ENCODE measurements around the gene RPRD1B. TPM values are rescaled to one million over a fixed set of nuclear protein-coding genes. Genes with fewer than 3 reads are reported as not detected.

The RPRD1B gene
- total and polyA plus RNA-seq, 2 of the 4 experiments (the other 2 are of a cell fraction) = 8.4 to 9.9 TPM

- CTCF ChIA-PET = no interaction called here
- H2BK5ac ChIP-seq (ENCODE audit: low read depth, low read length, poor library complexity, severe bottlenecking) = no peak overlapping the region
- no peak overlapping the region for H3K4ac ChIP-seq (ENCODE audit: low read depth, low read length)
- peaks cover 8% of the 10 kb centered on the region for H3K9me1 ChIP-seq (ENCODE audit: insufficient read depth, low read length)
- intact Hi-C loops (cut with micrococcal nuclease) = no loop called here
- 0 out of 2 replicates have a peak overlapping the region, but pooled peaks have one; percentile 23 for H2BK120ac ChIP-seq (ENCODE audit: low read depth, low read length)
- dilution Hi-C loops (cut with HindIII; ENCODE audit: low sequenced_read_pairs, unreplicated experiment) = no loop called here
- peak overlapping the region; percentile 4; the same call in 1 of the 2 replicates for H2AK5ac ChIP-seq (ENCODE audit: low read depth, low read length)
- no peak for DNase-seq
- H2BK15ac ChIP-seq (ENCODE audit: low read depth, low read length) = no peak overlapping the region
- no TSS peak for BruUV-seq (replicated peaks)
- no peak overlapping the region for H2AK9ac ChIP-seq (replicated peaks; ENCODE audit: low read depth, low read length, poor library complexity)
- peaks cover 6% of the 10 kb centered on the region; the same call in 1 of the 2 replicates for H3K4me1 ChIP-seq (ENCODE audit: control insufficient read depth, insufficient read depth, low read length)
- no CpG with 5 or more reads among the region's 7 CpGs for WGBS, 2 experiments (ENCODE audit: extremely low coverage in 2 of 2, insufficient read length in 1 of 2)
- H2BK20ac ChIP-seq (ENCODE audit: low read depth, low read length) = no peak overlapping the region
- H4K8ac ChIP-seq (ENCODE audit: low read depth in 2 of 2, low read length in 2 of 2) = no peak overlapping the region
- H3K9ac ChIP-seq (ENCODE audit: low read depth, low read length) = no peak overlapping the region
- no peaks in the 10 kb centered on the region for H3K9me3 ChIP-seq (ENCODE audit: control insufficient read depth, insufficient read depth, low read length)
- no peak overlapping the region for H3K23ac ChIP-seq (ENCODE audit: low read depth, low read length)
- ATAC-seq (ENCODE audit: low read depth) = no peak
- TF ChIP-seq MAFK (IDR thresholded peaks at IDR 0.05; ENCODE audit: low read depth, low read length) (no peak), CEBPB (IDR thresholded peaks at IDR 0.05; ENCODE audit: low read depth, low read length) (no peak), CTCF (conservative IDR thresholded peaks at IDR 0.05; ENCODE audit: low read depth, low read length) (no peak), MAZ (IDR thresholded peaks at IDR 0.05; ENCODE audit: borderline replicate concordance, low read depth, low read length) (no peak), POLR2A (IDR thresholded peaks at IDR 0.05; ENCODE audit: low read depth, low read length) (no peak), RCOR1 (IDR thresholded peaks at IDR 0.05; ENCODE audit: insufficient replicate concordance, low read length) (no peak), SMC3 (IDR thresholded peaks at IDR 0.05; ENCODE audit: low read depth, low read length) (no peak), NFE2L2 (IDR thresholded peaks at IDR 0.05; ENCODE audit: low read depth, low read length) (no peak)
- H3K4me2 ChIP-seq (ENCODE audit: low read depth, low read length) = no peak overlapping the region
- peaks cover 24 to 46% of the 10 kb centered on the region in 2 experiments; a peak in 3 of 4 replicates for H3K79me1 ChIP-seq (ENCODE audit: low read depth in 1 of 2, low read length in 2 of 2)
- 0 out of 2 replicates have a peak overlapping the region, but pooled peaks have one; percentile 37 for H4K5ac ChIP-seq (ENCODE audit: low read depth, low read length)
- no peak overlapping the region for H2AFZ ChIP-seq (replicated peaks; ENCODE audit: low read length, poor library complexity)
- no peaks in the 10 kb centered on the region for H3K27me3 ChIP-seq (ENCODE audit: control insufficient read depth, insufficient read depth, low read length)
- POLR2A ChIA-PET (ENCODE audit: unreplicated experiment) = no interaction called here
- in situ Hi-C loops (cut with MboI; ENCODE audit: low sequenced_read_pairs) = loop anchor here (10.0 kb wide), 1 partner anchor 241 kb away; the partner anchor contains the start of gene BPI
- H4K91ac ChIP-seq (ENCODE audit: insufficient read depth, low read depth, low read length) = 0 out of 2 replicates have a peak overlapping the region, but pooled peaks have one; percentile 9
- H3K18ac ChIP-seq (ENCODE audit: low read depth, low read length) = no peak overlapping the region
- 0 out of 2 replicates have a peak overlapping the region, but pooled peaks have one; percentile 59 for H3K14ac ChIP-seq (replicated peaks; ENCODE audit: low read depth, low read length)
- H4K20me1 ChIP-seq (ENCODE audit: insufficient read depth, low read length) = no peaks in the 10 kb centered on the region
- H3K4me3 ChIP-seq (ENCODE audit: insufficient read depth, low read depth, low read length) = no peak overlapping the region
- no peak overlapping the region; the same call in 1 of the 2 replicates for H3K27ac ChIP-seq (ENCODE audit: insufficient read depth, low read length)
- H3K36me3 ChIP-seq (ENCODE audit: control insufficient read depth, insufficient read depth, low read length) = peaks cover 51% of the 10 kb centered on the region
- no peak overlapping the region for H3K56ac ChIP-seq (ENCODE audit: extremely low read depth, insufficient read depth, low read length)
These were observed 30.5 kb downstream of the RPRD1B start for GRCh38 chr20:38063911-38064530.

All from IMR-90 (cell line).